Measurements from ENCODE around the gene GPR162.

DNA sequence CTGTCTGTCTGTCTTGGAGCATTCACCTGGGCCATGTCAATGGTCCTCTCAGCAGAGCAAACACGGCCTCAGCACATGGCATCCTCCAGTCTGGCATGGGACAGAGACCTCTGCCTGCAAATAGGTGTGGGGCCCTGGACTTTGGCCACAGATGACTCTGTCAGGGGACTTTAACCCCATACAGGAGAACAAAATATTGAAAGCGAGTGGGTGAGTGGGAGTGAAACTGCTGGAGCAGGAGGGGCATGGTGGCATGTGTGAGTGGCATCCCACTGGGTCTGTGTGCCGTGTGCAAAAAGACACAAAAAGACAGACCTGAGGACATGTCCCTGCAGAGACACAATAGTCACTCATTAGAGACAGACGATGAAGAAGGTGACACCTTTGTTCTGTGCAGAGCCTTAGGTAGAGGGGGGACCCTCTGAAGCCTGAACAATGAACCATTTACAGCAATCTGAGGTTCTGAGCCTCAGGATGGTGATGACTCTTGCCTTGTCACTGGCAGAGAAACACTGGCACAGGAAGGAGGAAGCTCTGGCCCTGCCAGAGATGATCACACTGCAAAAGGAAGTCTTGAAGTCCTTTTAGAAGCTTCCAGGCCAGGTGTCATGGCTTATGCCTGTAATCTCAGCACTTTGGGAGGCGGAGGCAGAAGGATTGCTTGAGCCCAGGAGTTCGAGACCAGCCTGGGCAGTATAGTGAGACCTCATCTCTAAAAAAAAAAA, 41.8 kb upstream of the GPR162 start:
- TF ChIP-seq, protein P1, sequence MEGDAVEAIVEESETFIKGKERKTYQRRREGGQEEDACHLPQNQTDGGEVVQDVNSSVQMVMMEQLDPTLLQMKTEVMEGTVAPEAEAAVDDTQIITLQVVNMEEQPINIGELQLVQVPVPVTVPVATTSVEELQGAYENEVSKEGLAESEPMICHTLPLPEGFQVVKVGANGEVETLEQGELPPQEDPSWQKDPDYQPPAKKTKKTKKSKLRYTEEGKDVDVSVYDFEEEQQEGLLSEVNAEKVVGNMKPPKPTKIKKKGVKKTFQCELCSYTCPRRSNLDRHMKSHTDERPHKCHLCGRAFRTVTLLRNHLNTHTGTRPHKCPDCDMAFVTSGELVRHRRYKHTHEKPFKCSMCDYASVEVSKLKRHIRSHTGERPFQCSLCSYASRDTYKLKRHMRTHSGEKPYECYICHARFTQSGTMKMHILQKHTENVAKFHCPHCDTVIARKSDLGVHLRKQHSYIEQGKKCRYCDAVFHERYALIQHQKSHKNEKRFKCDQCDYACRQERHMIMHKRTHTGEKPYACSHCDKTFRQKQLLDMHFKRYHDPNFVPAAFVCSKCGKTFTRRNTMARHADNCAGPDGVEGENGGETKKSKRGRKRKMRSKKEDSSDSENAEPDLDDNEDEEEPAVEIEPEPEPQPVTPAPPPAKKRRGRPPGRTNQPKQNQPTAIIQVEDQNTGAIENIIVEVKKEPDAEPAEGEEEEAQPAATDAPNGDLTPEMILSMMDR (IDR thresholded peaks at IDR 0.05; ENCODE audit: low read depth, low read length), result no peak
- no peak for TF ChIP-seq MYC (IDR thresholded peaks at IDR 0.05; ENCODE audit: low read depth, low read length)

Data from NB4 (cell line).